H1 (cell line): ENCODE data around the gene C12orf43. TPM values are rescaled to one million over a fixed set of nuclear protein-coding genes. Genes with fewer than 3 reads are reported as not detected.

Experiments used
- CBX8 ChIP-seq: fragments of 300-800, 300-1000 bp; sonication (generic); IDR thresholded peaks from 2 replicates; pipeline ENCODE4 v1.7.1; 2016; ENCODE audit warnings: low read depth, low read length, borderline replicate concordance
- CEBPB ChIP-seq: IDR thresholded peaks from 2 replicates; pipeline ENCODE4 v1.6.1; 2012; ENCODE audit warnings: low read depth, low read length
- CHD2 ChIP-seq: IDR thresholded peaks from 2 replicates; pipeline ENCODE4 v1.6.1; 2012; ENCODE audit warnings: low read length, improper control_type of control experiment
- EZH2 ChIP-seq: fragments of 200-600 bp; sonication (generic); IDR thresholded peaks from 2 replicates; pipeline ENCODE4 v1.7.1; 2012; ENCODE audit warnings: low read depth, mild to moderate bottlenecking, moderate library complexity, low read length, inconsistent platforms; ENCODE audit not compliant: severe bottlenecking
- HDAC6 ChIP-seq: IDR thresholded peaks from one replicate; pipeline ENCODE4 v1.7.1; 2012; ENCODE audit warnings: low read depth, mild to moderate bottlenecking, inconsistent platforms, low read length, moderate library complexity
- KDM1A ChIP-seq: fragments of 200-600, 300-600 bp; sonication (generic); IDR thresholded peaks from 2 replicates; pipeline ENCODE4 v1.7.1; 2016; ENCODE audit warnings: mild to moderate bottlenecking, low read length, borderline replicate concordance
- KDM4A ChIP-seq: IDR thresholded peaks from one replicate; pipeline ENCODE4 v1.7.1; 2012; ENCODE audit warnings: low read depth, mild to moderate bottlenecking, moderate library complexity, low read length, inconsistent platforms; ENCODE audit not compliant: severe bottlenecking
- MAFK ChIP-seq: IDR thresholded peaks from 2 replicates; pipeline ENCODE4 v1.6.1; 2012; ENCODE audit warnings: low read depth, mild to moderate bottlenecking, improper control_type of control experiment, low read length
- NRF1 ChIP-seq: IDR thresholded peaks from 2 replicates; pipeline ENCODE4 v1.6.1; 2011; ENCODE audit warnings: mild to moderate bottlenecking, low read depth, low read length, improper control_type of control experiment
- POLR2A ChIP-seq, 2 experiments: IDR thresholded peaks; 1 replicate in 1 of 2; 2 replicates in 1 of 2; pipeline ENCODE4 v1.6.1; 2011; ENCODE audit warnings: low read depth in 2 of 2, low read length in 2 of 2, mild to moderate bottlenecking in 2 of 2; ENCODE audit errors: control extremely low read depth in 1 of 2
- RAD21 ChIP-seq, 2 experiments: IDR thresholded peaks in 1 of 2; conservative IDR thresholded peaks in 1 of 2; 2 replicates each; pipeline ENCODE4 v1.6.1; 2011; ENCODE audit warnings: low read depth in 2 of 2, low read length in 2 of 2, improper control_type of control experiment in 1 of 2, inconsistent platforms in 1 of 2, mild to moderate bottlenecking in 1 of 2, moderate library complexity in 1 of 2
- RXRA ChIP-seq: IDR thresholded peaks from 2 replicates; pipeline ENCODE4 v1.6.1; 2011; ENCODE audit warnings: low read depth, mild to moderate bottlenecking, low read length, moderate library complexity; ENCODE audit not compliant: insufficient read depth
- SAP30 ChIP-seq: fragments of 300-600 bp; sonication (generic); IDR thresholded peaks from 2 replicates; pipeline ENCODE4 v1.7.1; 2012; ENCODE audit warnings: low read length, moderate library complexity, mild to moderate bottlenecking, inconsistent platforms; ENCODE audit not compliant: insufficient read depth, insufficient replicate concordance
- SIX5 ChIP-seq: IDR thresholded peaks from 2 replicates; pipeline ENCODE4 v1.6.1; 2011; ENCODE audit warnings: mild to moderate bottlenecking, low read depth, low read length
- TAF1 ChIP-seq: IDR thresholded peaks from 2 replicates; pipeline ENCODE4 v1.6.1; 2011; ENCODE audit warnings: mild to moderate bottlenecking, low read depth, low read length
- TBP ChIP-seq: IDR thresholded peaks from 2 replicates; pipeline ENCODE4 v1.6.1; 2011; ENCODE audit warnings: low read depth, low read length, improper control_type of control experiment
- YY1 ChIP-seq: IDR thresholded peaks from 2 replicates; pipeline ENCODE4 v1.6.1; 2011; ENCODE audit warnings: low read depth, mild to moderate bottlenecking, low read length
- polyA plus RNA-seq, 7 experiments: library from polyadenylated mRNA; depleted of rRNA in 3 of 7; stranded (reverse) in 5 of 7; unstranded in 2 of 7; fragments of >200 nt in 5 of 7; fragments of 200-250 nt in 2 of 7; gene quantifications; 1 replicate in 5 of 7; 2 replicates in 1 of 7; 4 replicates in 1 of 7; pipeline versions ENCODE4 v1.2.1 to v1.2.3, GENCODE V29; 2011 to 2013; ENCODE audit warnings: missing spikeins in 2 of 7, mixed read lengths in 2 of 7
- total RNA-seq: library from RNA; stranded (reverse); fragmentation: NEBNext Ultra II Directional; extraction: Animal tissue kit (Norgen Biotek cat#: 25700); gene quantifications from 2 replicates; pipeline ENCODE4 v1.2.1, GENCODE V29; 2021
- TF ChIP-seq, protein P1 (sequence below), 3 experiments: IDR thresholded peaks; 1 replicate in 2 of 3; 2 replicates in 1 of 3; pipeline versions ENCODE4 v1.5.1 to v1.6.1; 2011; ENCODE audit warnings: low read length in 3 of 3, mild to moderate bottlenecking in 3 of 3, inconsistent platforms in 2 of 3, low read depth in 1 of 3, moderate library complexity in 1 of 3; ENCODE audit not compliant: insufficient read depth in 1 of 3; ENCODE audit errors: control extremely low read depth in 1 of 3

C12orf43 gene
- total and polyA plus RNA-seq, 2 of the 8 experiments (the other 6 are each of a cell fraction or from before 2014, with no cell fraction given): 9.2 to 22.3 TPM

GRCh38 chr12:121060149-121061001 is 44.1 kb upstream of the C12orf43 start (continued):
- TF ChIP-seq RAD21 (IDR thresholded peaks at IDR 0.05 in 1 of 2, conservative IDR thresholded peaks at IDR 0.05 in 1 of 2; ENCODE audit: low read depth in 2 of 2, low read length in 2 of 2): peak; percentile 52 to 61
- TF ChIP-seq EZH2: no peak
- TF ChIP-seq SIX5: no peak
- TF ChIP-seq RXRA: no peak
- TF ChIP-seq HDAC6: no peak
- no peak for TF ChIP-seq CEBPB
- TF ChIP-seq SAP30: no peak
- no peak for TF ChIP-seq CBX8
- TF ChIP-seq TAF1: 0 out of 2 replicates have a peak, but pooled peaks have one; percentile 11
- no peak for TF ChIP-seq KDM1A
- TF ChIP-seq CHD2: no peak
- TF ChIP-seq POLR2A (IDR thresholded peaks at IDR 0.05; ENCODE audit: control extremely low read depth in 1 of 2, low read depth in 2 of 2, low read length in 2 of 2): no peak
- TF ChIP-seq KDM4A: no peak
- no peak for TF ChIP-seq TBP
- no peak for TF ChIP-seq MAFK
- TF ChIP-seq, protein P1, sequence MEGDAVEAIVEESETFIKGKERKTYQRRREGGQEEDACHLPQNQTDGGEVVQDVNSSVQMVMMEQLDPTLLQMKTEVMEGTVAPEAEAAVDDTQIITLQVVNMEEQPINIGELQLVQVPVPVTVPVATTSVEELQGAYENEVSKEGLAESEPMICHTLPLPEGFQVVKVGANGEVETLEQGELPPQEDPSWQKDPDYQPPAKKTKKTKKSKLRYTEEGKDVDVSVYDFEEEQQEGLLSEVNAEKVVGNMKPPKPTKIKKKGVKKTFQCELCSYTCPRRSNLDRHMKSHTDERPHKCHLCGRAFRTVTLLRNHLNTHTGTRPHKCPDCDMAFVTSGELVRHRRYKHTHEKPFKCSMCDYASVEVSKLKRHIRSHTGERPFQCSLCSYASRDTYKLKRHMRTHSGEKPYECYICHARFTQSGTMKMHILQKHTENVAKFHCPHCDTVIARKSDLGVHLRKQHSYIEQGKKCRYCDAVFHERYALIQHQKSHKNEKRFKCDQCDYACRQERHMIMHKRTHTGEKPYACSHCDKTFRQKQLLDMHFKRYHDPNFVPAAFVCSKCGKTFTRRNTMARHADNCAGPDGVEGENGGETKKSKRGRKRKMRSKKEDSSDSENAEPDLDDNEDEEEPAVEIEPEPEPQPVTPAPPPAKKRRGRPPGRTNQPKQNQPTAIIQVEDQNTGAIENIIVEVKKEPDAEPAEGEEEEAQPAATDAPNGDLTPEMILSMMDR (IDR thresholded peaks at IDR 0.05; ENCODE audit: control extremely low read depth in 1 of 3, insufficient read depth in 1 of 3, low read depth in 1 of 3, low read length in 3 of 3): peak; percentile 41 to 57 (median 53)
- TF ChIP-seq NRF1: no peak
- TF ChIP-seq YY1: no peak
